Smooth muscle cell of the coronary artery (primary cell): ENCODE results near the gene RPL39L. TPM values are rescaled to one million over a fixed set of nuclear protein-coding genes. Genes with fewer than 3 reads are reported as not detected.

Source experiments
- total RNA-seq: library from RNA; depleted of rRNA; stranded (reverse); fragments of >200 nt; gene quantifications from 2 replicates; pipeline ENCODE4 v1.2.3, GENCODE V29; 2014; ENCODE audit warnings: low replicate concordance

The RPL39L gene
- total RNA-seq: 11.3 and 49.4 TPM in 2 replicates

GRCh38 chr3:187139126-187139894 lies at the start of gene RPL39L:
Gene RPL39L, minus strand, starts transcription at chr3:187139496. Its CDS starts 18,196 bp downstream, at chr3:187121300.

Other genes starting within 250 kb of the RPL39L start
- gene ST6GAL1, start 209.0 kb downstream of the RPL39L start, total RNA-seq: 6.0 and 15.2 TPM in 2 replicates
- under 0.01 TPM in 1 of 2 replicates, not detected in the other for gene RTP1, start 58.0 kb upstream of the RPL39L start, total RNA-seq
- 5.7 and 20.2 TPM in 2 replicates for gene MASP1, start 152.2 kb upstream of the RPL39L start, total RNA-seq
- 0.60 and 1.6 TPM in 2 replicates for gene RTP4, start 228.9 kb upstream of the RPL39L start, total RNA-seq